Activated naive CD4-positive, alpha-beta T cell treated with anti-CD3 and anti-CD28 coated beads, Interleukin-2, amount 10 ng/mL, durations not matched to agents 7 days and 5 days (primary cell): Measurements from ENCODE around the gene EYA2.
"Not testable (repeated sequence)": the region's sequence is repeated elsewhere in the genome, so short reads cannot be mapped to it uniquely, and the experiment has no call there.

Source experiments
- CTCF ChIA-PET: fragments of 350-600 bp; sonication (Branson Sonifier 250); formaldehyde crosslinking; loops from one replicate; lab custom pipeline; 2021; ENCODE audit warnings: antibody characterized with exemption; lab: Charles Lee
- DNase-seq: peaks from one replicate; pipeline ENCODE4 v3.0.0-alpha.2; 2020
- H3K27ac Mint-ChIP-seq: one replicate; pipeline ENCODE4 v1.8.0; 2021; ENCODE audit warnings: mild to moderate bottlenecking, moderate library complexity, mixed read lengths
- H3K27me3 Mint-ChIP-seq: one replicate; pipeline ENCODE4 v1.8.0; 2021; ENCODE audit warnings: mild to moderate bottlenecking, mixed read lengths
- H3K36me3 Mint-ChIP-seq: one replicate; pipeline ENCODE4 v1.8.0; 2021; ENCODE audit warnings: mixed read lengths
- H3K4me1 Mint-ChIP-seq: one replicate; pipeline ENCODE4 v1.8.0; 2021; ENCODE audit warnings: mixed read lengths
- H3K4me3 Mint-ChIP-seq: one replicate; pipeline ENCODE4 v1.8.0; 2021; ENCODE audit warnings: mild to moderate bottlenecking, moderate library complexity, mixed read lengths
- H3K9me3 Mint-ChIP-seq: one replicate; pipeline ENCODE4 v1.8.0; 2021; ENCODE audit warnings: mixed read lengths

The EYA2 gene

DNA sequence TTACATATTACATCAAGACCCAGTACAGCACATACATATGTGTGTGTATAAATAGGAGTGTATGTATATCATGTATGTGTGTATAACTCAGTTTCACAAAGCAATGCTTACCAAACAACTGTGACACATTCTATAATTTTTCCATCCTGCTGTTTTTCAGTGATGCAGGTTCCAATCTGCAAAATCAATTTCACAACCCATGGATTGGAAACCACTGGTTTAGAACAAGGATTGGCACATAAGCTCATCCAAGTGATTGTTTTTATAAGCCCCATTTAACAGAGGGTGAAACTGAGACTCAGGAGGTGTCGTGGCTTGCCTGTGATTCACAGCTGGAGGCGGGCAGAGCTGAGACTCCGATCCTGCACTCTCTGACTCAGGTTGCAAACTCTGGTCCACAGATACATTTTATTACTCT is 303.6 kb downstream of the EYA2 start:
- Mint-ChIP-seq H3K4me3 (no peak overlapping the region), H3K9me3 (no peaks in the 10 kb centered on the region), H3K4me1 (peaks cover 12% of the 10 kb centered on the region), H3K27me3 (peaks cover 21% of the 10 kb centered on the region), H3K27ac (no peak overlapping the region), H3K36me3 (no peaks in the 10 kb centered on the region)
- DNase-seq = no peak
- CTCF ChIA-PET = interaction anchor here (1.0 to 4.2 kb wide), 5 partner anchors 24 to 1422 kb away, joined by 3 to 24 read pairs (median 4); no protein-coding TSS in a partner anchor

GRCh38 chr20:47198996-47199552 is 304.4 kb downstream of the EYA2 start:
- Mint-ChIP-seq H3K27ac (no peak overlapping the region), H3K9me3 (no peaks in the 10 kb centered on the region), H3K27me3 (peaks cover 20% of the 10 kb centered on the region), H3K36me3 (no peaks in the 10 kb centered on the region), H3K4me3 (no peak overlapping the region), H3K4me1 (peaks cover 12% of the 10 kb centered on the region)
- CTCF ChIA-PET = interaction anchor here (0.7 to 4.2 kb wide), 6 partner anchors 9 to 447 kb away, joined by 3 to 24 read pairs (median 4); no protein-coding TSS in a partner anchor
- DNase-seq = no peak

DNA sequence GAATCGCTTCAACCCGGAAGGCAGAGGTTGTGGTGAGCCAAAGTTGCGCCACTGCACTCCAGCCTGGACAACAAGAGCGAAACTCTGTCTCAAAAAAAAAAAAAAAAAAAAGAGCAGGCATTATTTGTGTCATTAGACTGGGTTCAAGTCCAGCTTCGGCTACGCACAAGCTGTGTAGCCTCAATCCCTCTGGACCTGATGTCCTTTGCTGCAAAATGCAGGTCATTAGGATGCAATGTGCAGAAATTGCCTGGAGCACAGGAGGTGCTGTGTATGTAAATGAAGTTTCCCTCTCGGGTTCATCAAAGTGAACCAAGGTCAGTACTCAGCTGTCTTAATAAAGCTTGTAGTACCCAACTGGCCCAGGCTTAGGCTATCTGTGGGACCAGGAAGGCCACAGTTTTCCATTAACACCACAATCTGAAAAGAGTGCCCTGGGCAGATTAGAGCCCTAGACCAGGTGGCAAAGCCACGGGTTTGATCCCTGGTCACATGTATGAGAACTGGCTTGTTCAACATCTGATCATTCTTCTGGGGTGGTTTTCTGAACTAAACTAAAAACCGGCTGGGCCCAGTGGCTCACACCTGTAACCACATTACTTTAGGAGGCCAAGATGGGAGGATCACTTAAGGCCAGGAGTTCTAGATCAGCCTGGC is 306.6 kb downstream of the EYA2 start:
- Mint-ChIP-seq H3K36me3 (no peaks in the 10 kb centered on the region), H3K27me3 (peaks cover 3% of the 10 kb centered on the region), H3K9me3 (no peaks in the 10 kb centered on the region), H3K4me3 (no peak overlapping the region), H3K4me1 (peaks cover 11% of the 10 kb centered on the region), H3K27ac (no peak overlapping the region)
- no peak for DNase-seq
- CTCF ChIA-PET = interaction anchor here (0.8 to 1.3 kb wide), 3 partner anchors 16 to 183 kb away, joined by 3 to 4 read pairs (median 4); no protein-coding TSS in a partner anchor

DNA sequence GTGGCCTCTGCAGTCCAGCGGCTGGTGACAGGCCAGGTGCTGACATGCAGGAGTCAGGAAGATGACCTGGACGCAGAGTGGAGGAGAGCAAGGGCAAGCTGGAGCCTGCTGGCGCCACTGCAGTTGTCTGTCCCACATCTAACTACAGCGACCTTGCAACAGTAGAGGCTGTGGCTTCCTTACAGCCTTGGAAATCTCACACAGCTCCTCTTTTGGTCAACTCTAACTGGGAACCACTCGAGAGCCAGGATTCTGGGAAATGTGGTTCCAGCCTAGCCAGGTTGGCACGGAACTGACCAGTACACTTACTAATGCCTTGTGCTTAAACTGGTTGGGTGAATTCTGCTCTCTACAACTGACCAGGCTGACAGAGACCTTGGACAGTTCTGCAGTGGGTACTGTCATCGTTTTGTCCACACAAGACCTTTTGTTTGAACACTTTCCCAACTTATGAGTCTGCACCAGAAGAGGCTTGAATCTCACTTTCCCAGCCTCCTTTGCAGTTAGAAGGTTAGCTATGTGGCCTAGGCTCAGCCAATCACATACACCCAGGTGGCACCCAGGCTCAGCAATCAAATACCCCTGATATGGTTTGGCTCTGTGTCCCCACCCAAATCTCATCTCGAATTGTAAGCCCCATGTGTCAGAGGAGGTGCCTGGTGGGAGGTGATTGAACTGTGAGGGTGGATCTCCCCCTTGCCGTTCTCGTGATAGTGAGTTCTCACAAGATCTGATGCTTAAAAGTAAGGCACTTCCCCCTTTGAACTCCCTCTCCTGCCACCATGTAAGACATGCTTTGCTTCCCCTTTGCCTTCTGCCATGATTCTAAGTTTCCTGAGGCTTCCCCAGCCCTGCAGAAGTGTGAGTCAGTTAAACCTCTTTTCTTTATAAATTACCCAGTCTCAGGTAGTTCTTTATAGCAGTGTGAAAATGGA is 308.4 kb downstream of the EYA2 start:
- peaks cover 5% of the 10 kb centered on the region for H3K4me1 Mint-ChIP-seq
- peaks cover 5% of the 10 kb centered on the region for H3K36me3 Mint-ChIP-seq
- no peaks in the 10 kb centered on the region for H3K9me3 Mint-ChIP-seq
- DNase-seq = no peak
- no peaks in the 10 kb centered on the region for H3K27me3 Mint-ChIP-seq
- H3K27ac Mint-ChIP-seq = no peak overlapping the region
- CTCF ChIA-PET = interaction anchor here (0.6 to 1.2 kb wide), 3 partner anchors 71 to 182 kb away, joined by 3 to 4 read pairs (median 3); no protein-coding TSS in a partner anchor
- no peak overlapping the region for H3K4me3 Mint-ChIP-seq

- Mint-ChIP-seq H3K36me3 (peaks cover 5% of the 10 kb centered on the region), H3K9me3 (no peaks in the 10 kb centered on the region), H3K4me3 (no peak overlapping the region), H3K27me3 (no peaks in the 10 kb centered on the region), H3K4me1 (no peaks in the 10 kb centered on the region), H3K27ac (no peak overlapping the region)
- CTCF ChIA-PET = interaction anchor here (0.6 to 2.4 kb wide), 5 partner anchors 10 to 180 kb away, joined by 3 to 11 read pairs (median 3); no protein-coding TSS in a partner anchor
- no peak for DNase-seq
Measured at GRCh38 chr20:47204008-47204849, 309.6 kb downstream of the EYA2 start.

- H3K27ac Mint-ChIP-seq, H3K4me3 Mint-ChIP-seq, H3K9me3 Mint-ChIP-seq, H3K27me3 Mint-ChIP-seq, H3K4me1 Mint-ChIP-seq, DNase-seq, H3K36me3 Mint-ChIP-seq: not testable (repeated sequence)
- CTCF ChIA-PET = interaction anchor here (0.6 to 2.4 kb wide), 4 partner anchors 10 to 179 kb away, joined by 3 to 11 read pairs (median 4); no protein-coding TSS in a partner anchor
Measured at GRCh38 chr20:47204850-47205122, 310.1 kb downstream of the EYA2 start.

DNA sequence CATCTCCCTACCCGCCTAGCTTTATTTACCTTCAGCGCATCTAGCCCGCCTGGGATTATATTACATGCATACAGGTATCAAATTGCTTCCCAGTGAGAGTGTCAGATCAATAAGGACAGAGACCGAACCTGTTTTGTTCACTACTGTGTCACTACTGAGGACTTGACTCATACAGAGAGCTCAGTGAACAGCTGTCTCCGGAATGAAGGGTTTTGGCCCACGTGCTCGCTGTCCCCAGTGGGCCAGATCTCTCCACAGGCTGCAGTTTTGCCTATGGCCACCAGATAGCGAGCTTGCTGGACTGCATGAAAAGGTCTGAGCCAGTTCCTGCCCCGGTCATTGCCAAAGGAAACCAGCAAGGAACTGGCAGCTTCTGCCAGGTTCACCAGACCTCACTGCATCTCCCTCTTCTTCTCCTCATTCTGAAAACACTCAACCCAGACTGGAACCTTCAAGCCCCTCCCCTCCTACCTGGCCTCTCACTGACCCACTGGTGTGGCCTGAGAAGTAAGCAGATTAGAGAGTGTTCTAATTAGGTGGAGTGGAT is 311.0 kb downstream of the EYA2 start:
- Mint-ChIP-seq H3K27ac (no peak overlapping the region), H3K4me3 (no peak overlapping the region), H3K36me3 (peaks cover 14% of the 10 kb centered on the region), H3K9me3 (no peaks in the 10 kb centered on the region), H3K27me3 (no peaks in the 10 kb centered on the region), H3K4me1 (no peaks in the 10 kb centered on the region)
- CTCF ChIA-PET = interaction anchor here (1.1 to 2.4 kb wide), 4 partner anchors 9 to 178 kb away, joined by 3 to 11 read pairs (median 4); no protein-coding TSS in a partner anchor
- DNase-seq = no peak

DNA sequence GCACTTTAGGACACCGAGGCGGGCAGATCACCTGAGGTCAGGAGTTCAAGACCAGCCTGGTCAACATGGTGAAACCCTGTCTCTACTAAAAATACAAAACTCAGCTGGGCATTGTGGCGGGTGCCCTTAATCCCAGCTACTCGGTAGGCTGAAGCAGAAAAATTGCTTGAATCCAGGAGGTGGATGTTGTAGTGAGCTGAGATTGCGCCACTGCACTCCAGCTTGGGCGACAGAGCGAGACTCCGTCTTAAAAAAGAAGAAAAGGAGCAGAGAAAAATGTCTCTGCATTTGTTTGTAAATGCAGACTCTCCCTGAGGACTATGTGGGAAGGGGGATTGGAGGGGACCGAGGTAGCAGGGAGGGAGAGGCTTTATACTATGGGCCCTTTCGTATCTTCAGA is 311.9 kb downstream of the EYA2 start:
- not testable (repeated sequence) for H3K9me3 Mint-ChIP-seq, H3K27me3 Mint-ChIP-seq, H3K4me1 Mint-ChIP-seq, DNase-seq, H3K4me3 Mint-ChIP-seq
- CTCF ChIA-PET = interaction anchor here (2.4 kb wide), 1 partner anchor 177 kb away, joined by 11 read pairs; no protein-coding TSS in a partner anchor
- Mint-ChIP-seq H3K36me3 (peaks cover 14% of the 10 kb centered on the region), H3K27ac (peak overlapping the region; percentile 28)

- H3K36me3 Mint-ChIP-seq = peaks cover 14% of the 10 kb centered on the region
- H3K27ac Mint-ChIP-seq = no peak overlapping the region
- no peaks in the 10 kb centered on the region for H3K9me3 Mint-ChIP-seq
- no peak overlapping the region for H3K4me3 Mint-ChIP-seq
- no peaks in the 10 kb centered on the region for H3K27me3 Mint-ChIP-seq
- CTCF ChIA-PET = interaction anchor here (0.6 to 1.8 kb wide), 2 partner anchors 8 to 176 kb away, joined by 3 to 6 read pairs; no protein-coding TSS in a partner anchor
- H3K4me1 Mint-ChIP-seq = no peaks in the 10 kb centered on the region
- DNase-seq = no peak
Measured at GRCh38 chr20:47206962-47207641, 312.5 kb downstream of the EYA2 start.

DNA sequence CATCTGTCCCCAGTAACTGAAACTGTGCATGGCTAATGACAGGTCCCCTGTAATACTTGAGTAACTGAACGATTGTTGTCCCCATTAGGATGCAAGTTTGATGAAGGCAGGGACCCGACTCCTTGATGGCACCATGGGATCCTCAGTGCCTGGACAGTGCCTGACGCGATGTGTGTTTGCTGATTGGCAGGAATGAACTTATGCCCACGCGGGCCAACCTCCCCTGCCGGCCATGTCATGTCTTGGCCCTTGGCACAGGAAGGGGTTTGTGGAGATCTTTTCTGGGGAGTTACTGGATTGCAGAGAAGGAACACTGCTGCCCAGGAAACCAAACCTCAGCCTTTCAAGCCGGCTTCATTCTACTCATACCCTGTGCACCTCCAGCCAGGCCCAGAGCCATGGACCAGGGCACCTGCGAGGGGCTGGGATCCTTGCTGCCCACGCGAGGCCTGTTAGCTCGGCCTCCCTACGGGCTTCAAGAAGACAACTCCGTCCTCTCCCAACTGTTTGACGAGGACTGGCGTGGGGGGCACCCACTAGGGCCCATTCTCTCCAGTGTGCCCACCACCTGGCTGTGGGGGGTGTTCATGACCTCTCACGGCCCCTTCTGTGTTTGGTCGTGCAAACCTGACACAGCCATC is 314.0 kb downstream of the EYA2 start:
- Mint-ChIP-seq H3K36me3 (peaks cover 14% of the 10 kb centered on the region), H3K9me3 (no peaks in the 10 kb centered on the region), H3K4me3 (no peak overlapping the region), H3K27ac (no peak overlapping the region), H3K4me1 (no peaks in the 10 kb centered on the region), H3K27me3 (no peaks in the 10 kb centered on the region)
- CTCF ChIA-PET = interaction anchor here (1.8 kb wide), 1 partner anchor 175 kb away, joined by 6 read pairs; no protein-coding TSS in a partner anchor
- no peak for DNase-seq

GRCh38 chr20:47209982-47210381 is 315.3 kb downstream of the EYA2 start:
- H3K27me3 Mint-ChIP-seq = no peaks in the 10 kb centered on the region
- DNase-seq = no peak
- no peaks in the 10 kb centered on the region for H3K9me3 Mint-ChIP-seq
- H3K36me3 Mint-ChIP-seq = peaks cover 21% of the 10 kb centered on the region
- CTCF ChIA-PET = interaction anchor here (1.0 kb wide), 1 partner anchor 9 kb away, joined by 5 read pairs; no protein-coding TSS in a partner anchor
- H3K4me3 Mint-ChIP-seq = no peak overlapping the region
- H3K27ac Mint-ChIP-seq = no peak overlapping the region
- no peaks in the 10 kb centered on the region for H3K4me1 Mint-ChIP-seq

DNA sequence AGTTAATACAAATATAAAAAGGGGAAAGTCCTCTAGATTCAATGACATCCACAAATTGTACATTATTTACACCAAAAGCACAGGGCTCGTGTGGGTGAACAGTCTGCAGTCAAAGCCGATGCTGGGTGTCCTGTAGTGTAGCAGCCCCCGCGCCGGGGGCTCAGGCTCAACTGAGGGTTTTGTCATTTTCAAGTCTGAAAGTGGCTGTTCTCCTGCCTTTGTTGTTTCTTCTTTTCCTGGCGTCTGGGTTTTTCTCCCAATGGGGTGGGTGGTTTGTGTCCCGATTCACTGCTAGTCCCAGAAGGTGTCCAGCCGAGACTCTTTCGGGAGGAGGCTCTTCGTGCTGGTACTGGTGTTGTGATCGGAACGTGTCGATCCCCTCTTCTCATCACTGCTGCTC is 315.8 kb downstream of the EYA2 start:
- no peak overlapping the region for H3K4me3 Mint-ChIP-seq
- H3K27me3 Mint-ChIP-seq = no peaks in the 10 kb centered on the region
- H3K27ac Mint-ChIP-seq = no peak overlapping the region
- peaks cover 21% of the 10 kb centered on the region for H3K36me3 Mint-ChIP-seq
- H3K9me3 Mint-ChIP-seq = no peaks in the 10 kb centered on the region
- DNase-seq = no peak
- H3K4me1 Mint-ChIP-seq = no peaks in the 10 kb centered on the region
- CTCF ChIA-PET = interaction anchor here (1.0 kb wide), 1 partner anchor 9 kb away, joined by 5 read pairs; no protein-coding TSS in a partner anchor
